HG03135 (cell line): ENCODE measurements around the gene SLC2A8.

Source experiments
- ATAC-seq: cut with Tn5 transposase; IDR thresholded peaks from one replicate; pipeline ENCODE4 v1.9.1; 2021; ENCODE audit warnings: mild to moderate bottlenecking, moderate library complexity; ENCODE audit not compliant: unreplicated experiment

Gene SLC2A8

GRCh38 chr9:127451858-127452656, 55.1 kb downstream of the SLC2A8 start:
- ATAC-seq: peak; percentile 5

- no peak for ATAC-seq
Observed at GRCh38 chr9:127452691-127453090, 55.7 kb downstream of the SLC2A8 start.

- no peak for ATAC-seq
Observed at GRCh38 chr9:127455324-127455992, 58.5 kb downstream of the SLC2A8 start.

GRCh38 chr9:127457191-127457878, 60.4 kb downstream of the SLC2A8 start:
- no peak for ATAC-seq
